GM10847 (cell line): ENCODE results near the gene MCRS1.

Experiments used
- POLR2A ChIP-seq: IDR thresholded peaks from 2 replicates; pipeline ENCODE4 v1.6.1; 2011; ENCODE audit not compliant: insufficient read length; ENCODE audit errors: extremely low read depth

The MCRS1 gene

DNA sequence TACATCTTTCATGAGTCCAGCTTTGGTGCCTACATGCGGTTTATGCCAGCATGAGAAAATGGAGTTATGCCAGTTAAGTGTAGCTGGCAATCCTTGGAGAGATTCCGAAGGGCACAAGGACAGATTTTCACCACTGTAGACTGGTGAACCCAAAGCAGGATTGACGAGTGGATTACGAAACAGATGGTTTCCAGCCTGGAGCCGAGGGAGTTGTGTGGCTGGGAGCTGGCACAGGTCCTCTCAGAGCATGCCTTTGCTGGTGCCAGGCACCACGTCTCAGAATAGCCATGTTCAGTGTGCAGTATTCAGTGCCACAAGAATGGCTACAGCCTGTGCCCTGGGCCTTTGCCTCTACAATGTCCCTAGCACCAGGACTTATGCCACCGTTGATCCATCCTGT lies 15.9 kb downstream of the MCRS1 start:
- TF ChIP-seq POLR2A = no peak

- no peak for TF ChIP-seq POLR2A
Measured at GRCh38 chr12:49550693-49551252, 17.2 kb downstream of the MCRS1 start.

- TF ChIP-seq POLR2A = no peak
Measured at GRCh38 chr12:49549735-49550692, 17.9 kb downstream of the MCRS1 start.

DNA sequence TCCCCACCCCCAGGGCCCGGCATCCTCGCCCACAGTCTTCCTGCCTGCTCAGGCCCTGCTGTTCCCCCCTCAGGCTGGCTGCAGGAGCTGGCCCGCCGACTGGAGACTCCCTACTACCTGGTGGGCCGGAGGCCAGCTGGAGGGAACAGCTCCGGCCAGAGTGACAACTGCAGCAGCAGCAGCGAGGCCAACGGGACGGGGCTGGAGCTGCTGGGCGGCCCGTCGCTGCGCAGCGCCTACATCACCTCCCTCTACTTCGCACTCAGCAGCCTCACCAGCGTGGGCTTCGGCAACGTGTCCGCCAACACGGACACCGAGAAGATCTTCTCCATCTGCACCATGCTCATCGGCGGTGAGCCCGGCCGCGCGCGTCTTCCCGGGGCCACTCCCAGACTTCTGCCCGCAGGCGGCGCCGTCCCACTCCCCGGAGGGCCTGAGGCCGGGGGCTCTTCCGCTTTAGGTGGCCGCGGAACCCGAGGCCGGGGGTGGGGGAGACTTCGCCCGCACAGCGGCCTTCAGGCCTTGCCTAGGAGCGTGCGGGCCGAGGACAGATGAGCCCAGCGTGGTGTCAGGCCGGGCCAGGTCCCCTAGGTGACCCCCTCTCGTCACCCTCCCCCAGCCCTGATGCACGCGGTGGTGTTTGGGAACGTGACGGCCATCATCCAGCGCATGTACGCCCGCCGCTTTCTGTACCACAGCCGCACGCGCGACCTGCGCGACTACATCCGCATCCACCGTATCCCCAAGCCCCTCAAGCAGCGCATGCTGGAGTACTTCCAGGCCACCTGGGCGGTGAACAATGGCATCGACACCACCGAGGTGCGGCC lies 18.9 kb downstream of the MCRS1 start:
- TF ChIP-seq POLR2A = no peak

DNA sequence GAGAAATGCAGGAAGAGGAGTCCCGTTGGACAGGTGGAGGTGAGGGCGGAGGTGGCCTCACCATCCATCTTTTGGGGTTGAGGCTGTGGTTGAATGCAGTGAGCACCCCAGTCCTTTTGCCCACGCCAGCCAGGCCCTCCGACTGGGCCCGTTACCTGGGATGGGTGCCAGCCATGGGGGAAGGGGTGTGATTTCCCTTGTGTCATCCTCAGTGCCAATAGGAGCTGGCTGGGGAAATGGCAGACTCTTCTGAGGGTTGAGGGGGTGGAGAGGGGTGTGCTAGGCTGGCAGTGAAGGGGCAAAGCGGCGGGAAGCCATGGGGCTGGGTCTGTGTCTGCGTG lies 19.5 kb downstream of the MCRS1 start:
- no peak for TF ChIP-seq POLR2A

DNA sequence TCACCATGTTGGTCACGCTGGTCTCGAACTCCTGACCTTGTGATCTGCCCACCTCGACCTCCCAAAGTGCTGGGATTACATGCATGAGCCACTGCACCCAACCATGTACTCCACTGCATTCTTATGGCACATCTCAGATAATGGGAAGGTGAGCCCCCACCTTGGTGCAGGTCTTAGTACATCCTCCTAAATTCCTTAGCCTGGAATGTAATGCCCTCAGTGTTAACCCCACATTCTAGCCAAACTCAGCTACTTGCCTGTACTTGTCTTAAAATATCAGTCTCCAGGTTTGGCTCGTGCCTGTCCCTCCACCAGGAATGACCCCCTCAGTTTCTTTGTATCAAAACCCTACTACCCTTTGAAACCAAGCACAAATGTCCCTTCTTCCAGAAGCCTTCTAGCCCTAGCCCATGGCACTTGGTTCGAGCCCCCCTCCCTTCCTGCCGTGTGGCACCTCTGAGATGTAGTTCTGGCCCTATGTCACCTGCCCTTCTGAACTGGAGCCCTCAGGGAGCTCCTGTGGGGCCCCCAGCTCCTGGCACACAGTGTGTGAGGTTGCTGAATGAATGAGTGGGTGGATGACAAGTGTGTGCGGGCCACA lies 20.8 kb downstream of the MCRS1 start:
- no peak for TF ChIP-seq POLR2A

DNA sequence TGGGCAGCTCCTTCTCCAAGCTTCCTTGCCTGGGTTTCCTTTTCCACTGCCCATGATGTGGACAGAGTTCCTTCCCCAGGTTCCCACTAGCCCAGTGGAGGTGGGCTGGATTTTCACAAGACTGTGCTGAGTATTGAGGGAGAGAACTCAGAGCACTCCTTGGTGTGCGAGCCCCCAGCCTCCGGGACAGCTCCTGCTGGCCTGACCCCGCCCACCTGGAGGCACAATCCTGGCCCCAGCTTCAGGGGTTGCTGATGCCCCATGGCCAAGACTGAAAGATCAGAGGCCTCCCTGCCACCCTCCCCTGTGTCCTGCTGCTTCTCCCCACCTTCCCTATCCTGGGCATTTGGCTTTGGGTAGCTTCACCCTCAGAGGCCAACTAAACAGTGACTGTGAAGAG lies 21.5 kb downstream of the MCRS1 start:
- TF ChIP-seq POLR2A = no peak

DNA sequence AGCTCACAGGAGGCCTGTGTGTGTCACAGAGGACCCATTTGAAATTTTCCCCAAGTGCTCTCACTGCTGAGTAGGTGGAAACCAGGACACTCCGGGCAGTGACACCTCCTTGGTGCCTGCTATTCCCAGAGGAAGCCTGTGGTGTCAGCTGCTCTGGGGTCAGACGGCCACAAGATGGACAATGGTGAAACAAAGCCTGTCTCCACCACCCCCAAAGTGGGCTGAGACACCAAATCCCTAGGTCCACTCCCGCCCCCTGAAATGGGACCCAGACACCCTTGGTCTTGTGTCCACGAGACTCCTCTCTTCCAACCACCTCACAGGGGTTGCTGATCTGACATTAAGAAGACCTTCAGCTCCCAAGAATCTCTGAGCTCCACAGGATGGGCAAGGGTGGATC lies 22.1 kb downstream of the MCRS1 start:
- TF ChIP-seq POLR2A = no peak

DNA sequence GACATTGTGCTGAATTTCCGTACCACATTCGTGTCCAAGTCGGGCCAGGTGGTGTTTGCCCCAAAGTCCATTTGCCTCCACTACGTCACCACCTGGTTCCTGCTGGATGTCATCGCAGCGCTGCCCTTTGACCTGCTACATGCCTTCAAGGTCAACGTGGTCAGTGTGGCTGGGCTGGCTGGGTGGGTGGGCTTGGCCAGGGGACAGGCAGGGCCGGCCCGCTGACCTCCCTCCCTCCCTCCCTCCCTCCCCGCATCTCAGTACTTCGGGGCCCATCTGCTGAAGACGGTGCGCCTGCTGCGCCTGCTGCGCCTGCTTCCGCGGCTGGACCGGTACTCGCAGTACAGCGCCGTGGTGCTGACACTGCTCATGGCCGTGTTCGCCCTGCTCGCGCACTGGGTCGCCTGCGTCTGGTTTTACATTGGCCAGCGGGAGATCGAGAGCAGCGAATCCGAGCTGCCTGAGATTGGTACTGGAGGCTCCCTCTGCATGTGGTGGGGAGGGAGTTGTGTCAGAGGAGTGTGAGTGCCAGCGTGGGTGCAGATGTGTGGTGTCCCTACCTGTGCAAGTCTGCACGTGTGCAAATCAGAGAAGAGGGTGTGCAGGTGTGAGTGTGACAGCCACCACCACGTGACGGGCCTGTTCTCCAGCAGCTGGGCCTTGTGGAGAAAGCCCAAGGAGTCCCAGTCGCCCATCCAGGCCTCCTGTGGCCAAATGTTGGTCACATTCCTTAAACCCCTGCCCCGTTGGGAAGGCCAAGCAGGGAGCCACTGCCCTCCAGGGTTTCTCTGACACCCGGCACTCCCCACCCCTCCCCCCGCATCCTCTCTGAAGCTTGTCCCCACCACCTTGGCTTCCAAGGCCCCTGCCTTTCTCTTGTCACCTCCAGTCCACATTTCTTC lies 23.8 kb downstream of the MCRS1 start:
- TF ChIP-seq POLR2A = no peak

- no peak for TF ChIP-seq POLR2A
Measured at GRCh38 chr12:49543221-49543913, 24.6 kb downstream of the MCRS1 start.

DNA sequence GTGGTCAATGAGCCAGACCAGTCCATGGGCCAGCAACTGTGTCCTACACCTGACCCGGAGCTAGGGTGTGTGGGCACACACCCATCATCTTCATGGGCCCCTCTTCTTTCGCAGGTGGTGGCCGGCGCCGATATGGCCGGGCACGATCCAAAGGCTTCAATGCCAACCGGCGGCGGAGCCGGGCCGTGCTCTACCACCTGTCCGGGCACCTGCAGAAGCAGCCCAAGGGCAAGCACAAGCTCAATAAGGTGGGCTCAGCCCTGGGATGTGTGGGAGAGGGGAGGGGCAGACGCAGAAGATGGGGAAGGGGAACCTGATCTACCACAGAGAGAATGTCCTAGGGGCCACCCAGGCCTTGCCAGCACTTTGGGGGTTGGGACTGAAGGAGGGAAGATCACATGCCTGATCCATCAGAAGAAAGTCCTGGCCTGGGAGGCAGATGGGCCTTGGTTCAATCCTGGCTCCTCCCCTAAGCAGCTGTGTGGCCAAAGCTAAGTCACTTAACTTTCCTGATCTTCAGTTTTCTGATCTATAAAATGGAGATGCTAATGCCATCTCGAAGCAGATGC lies 25.3 kb downstream of the MCRS1 start:
- no peak for TF ChIP-seq POLR2A

- TF ChIP-seq POLR2A = no peak
Measured at GRCh38 chr12:49541911-49542505, 25.9 kb downstream of the MCRS1 start.

DNA sequence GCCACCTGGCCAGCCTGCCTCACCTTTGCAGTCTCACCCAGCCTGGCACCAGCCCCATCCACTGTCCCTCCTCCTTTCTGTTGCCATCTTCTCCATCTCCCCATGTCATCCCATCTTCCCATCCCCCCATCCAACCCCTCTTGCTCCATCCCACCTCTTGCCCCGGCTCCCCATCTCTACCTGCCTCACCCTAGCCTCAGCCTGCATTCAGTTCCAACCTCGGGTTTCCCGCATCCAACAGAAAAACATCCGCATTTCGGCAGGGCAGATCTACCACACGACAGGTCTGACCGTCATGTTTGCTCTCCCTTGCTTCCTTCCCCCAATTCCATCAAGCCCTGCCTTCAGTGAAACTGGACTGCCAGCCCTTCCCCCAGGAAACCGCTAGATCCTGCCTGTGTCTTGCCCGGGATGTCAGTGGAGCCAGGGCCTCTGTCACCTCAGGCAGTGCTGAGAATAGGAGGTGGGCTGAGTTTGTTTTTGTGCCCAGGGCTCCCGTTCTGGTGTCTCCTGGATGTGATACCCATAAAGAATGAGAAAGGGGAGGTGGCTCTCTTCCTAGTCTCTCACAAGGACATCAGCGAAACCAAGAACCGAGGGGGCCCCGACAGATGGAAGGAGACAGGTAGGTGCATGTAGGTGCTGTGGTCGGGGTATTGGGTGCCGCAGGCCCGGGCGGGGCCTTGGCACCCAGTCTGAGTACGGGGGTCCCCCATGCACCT lies 26.6 kb downstream of the MCRS1 start:
- TF ChIP-seq POLR2A = no peak
